AG04450 (cell line): ENCODE measurements around the gene FURIN. TPM values are rescaled to one million over a fixed set of nuclear protein-coding genes. Genes with fewer than 3 reads are reported as not detected.

ENCODE experiments used
- CTCF ChIA-PET: fragments of 300-600, 350-600 bp; formaldehyde crosslinking; extraction: SDS; loops from one replicate; lab custom pipeline; 2022; ENCODE audit warnings: antibody characterized with exemption, inconsistent platforms; lab: Charles Lee
- POLR2A ChIA-PET: fragments of 350-600 bp; formaldehyde crosslinking; extraction: SDS; loops from one replicate; lab custom pipeline; 2021; ENCODE audit warnings: antibody characterized with exemption, inconsistent platforms; lab: Yijun Ruan, JAX
- DNase-seq: peaks from one replicate; pipeline ENCODE4 v3.0.0-alpha.2; 2011; ENCODE audit warnings: low read depth, low spot score
- H3K27ac ChIP-seq: one replicate; pipeline ENCODE4 v1.5.1; 2012; ENCODE audit warnings: low read depth, low read length, control low read depth
- H3K27me3 ChIP-seq: one replicate; pipeline ENCODE4 v1.6.0; 2012; ENCODE audit warnings: low read length; ENCODE audit not compliant: control insufficient read depth, insufficient read depth
- H3K4me3 ChIP-seq: 2 replicates; pipeline ENCODE4 v1.5.1; 2011; ENCODE audit warnings: mild to moderate bottlenecking, low read depth, low read length, control low read depth
- H3K9me3 ChIP-seq: 2 replicates; pipeline ENCODE4 v1.5.1; 2012; ENCODE audit warnings: low read length; ENCODE audit not compliant: control insufficient read depth, insufficient read depth
- CTCF ChIP-seq: IDR thresholded peaks from 2 replicates; pipeline ENCODE4 v1.5.1; 2011; ENCODE audit warnings: low read depth, low read length, control low read depth, inconsistent platforms
- polyA plus RNA-seq: library from polyadenylated mRNA; depleted of rRNA; stranded (reverse); fragments of >200 nt; gene quantifications from 2 replicates; pipeline ENCODE4 v1.2.3, GENCODE V29; 2011

Gene FURIN
- polyA plus RNA-seq, 1 experiment = 14.0 TPM

DNA sequence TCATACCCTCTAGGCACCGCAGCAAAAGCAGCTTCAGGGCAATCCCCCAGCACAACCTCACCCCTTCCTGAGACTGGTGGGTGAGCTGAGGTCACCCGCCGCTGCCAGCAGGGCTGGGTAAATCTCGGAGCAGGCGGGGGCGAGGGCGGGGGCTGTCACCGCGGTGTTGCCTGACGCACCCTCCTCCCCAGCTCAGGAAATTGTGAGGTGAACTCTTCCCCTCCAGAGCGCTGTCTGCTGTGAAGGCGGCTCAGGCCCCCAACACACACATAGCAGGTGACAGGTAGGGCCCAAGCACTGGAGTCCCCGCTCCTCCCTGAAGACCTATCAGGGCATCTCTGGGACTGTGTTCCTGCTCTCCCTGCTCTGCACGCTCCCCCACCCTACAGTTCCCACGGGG, 30.2 kb upstream of the FURIN start:
- TF ChIP-seq CTCF = no peak
- Histone ChIP-seq H3K9me3 (no peaks in the 10 kb centered on the region; the same call in 1 of the 2 replicates), H3K27me3 (peaks cover 6% of the 10 kb centered on the region), H3K4me3 (no peak overlapping the region), H3K27ac (no peak overlapping the region)
- no peak for DNase-seq
- ChIA-PET CTCF (interaction anchor here (0.6 kb wide), 1 partner anchor 68 kb away, joined by 4 read pairs; no protein-coding TSS in a partner anchor), POLR2A (no interaction called here)

DNA sequence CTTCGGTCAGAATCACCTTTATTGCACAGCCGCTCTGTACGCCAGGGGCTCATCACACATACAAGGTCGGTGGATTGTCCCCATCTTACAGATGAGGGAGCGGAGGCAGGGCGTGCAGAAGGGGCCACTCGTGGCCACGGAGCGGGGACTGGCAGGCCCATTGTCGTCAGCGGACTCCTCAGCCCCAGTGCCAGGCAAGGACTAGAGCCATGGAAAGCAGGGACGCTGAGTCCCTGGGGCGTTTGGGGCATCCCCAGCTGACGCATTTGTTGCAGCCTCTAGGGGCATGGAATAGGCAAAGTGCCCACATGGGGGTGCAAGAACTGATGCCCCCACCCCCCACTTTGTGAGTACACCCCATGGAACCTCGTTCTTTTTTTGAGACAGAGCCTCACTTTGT, 29.8 kb upstream of the FURIN start:
- Histone ChIP-seq H3K9me3 (no peaks in the 10 kb centered on the region; the same call in 1 of the 2 replicates), H3K4me3 (no peak overlapping the region), H3K27me3 (peaks cover 6% of the 10 kb centered on the region), H3K27ac (no peak overlapping the region)
- no peak for DNase-seq
- ChIA-PET CTCF (interaction anchor here (0.6 kb wide), 1 partner anchor 69 kb away, joined by 4 read pairs; no protein-coding TSS in a partner anchor), POLR2A (no interaction called here)
- no peak for TF ChIP-seq CTCF

- no peak for DNase-seq
- CTCF ChIA-PET = no interaction called here
- no peaks in the 10 kb centered on the region; the same call in 1 of the 2 replicates for H3K9me3 ChIP-seq
- H3K27me3 ChIP-seq = peaks cover 6% of the 10 kb centered on the region
- H3K27ac ChIP-seq = no peak overlapping the region
- no peak overlapping the region for H3K4me3 ChIP-seq
- TF ChIP-seq CTCF = no peak
- POLR2A ChIA-PET = no interaction called here
Observed at GRCh38 chr15:90839187-90840071, 29.0 kb upstream of the FURIN start.

DNA sequence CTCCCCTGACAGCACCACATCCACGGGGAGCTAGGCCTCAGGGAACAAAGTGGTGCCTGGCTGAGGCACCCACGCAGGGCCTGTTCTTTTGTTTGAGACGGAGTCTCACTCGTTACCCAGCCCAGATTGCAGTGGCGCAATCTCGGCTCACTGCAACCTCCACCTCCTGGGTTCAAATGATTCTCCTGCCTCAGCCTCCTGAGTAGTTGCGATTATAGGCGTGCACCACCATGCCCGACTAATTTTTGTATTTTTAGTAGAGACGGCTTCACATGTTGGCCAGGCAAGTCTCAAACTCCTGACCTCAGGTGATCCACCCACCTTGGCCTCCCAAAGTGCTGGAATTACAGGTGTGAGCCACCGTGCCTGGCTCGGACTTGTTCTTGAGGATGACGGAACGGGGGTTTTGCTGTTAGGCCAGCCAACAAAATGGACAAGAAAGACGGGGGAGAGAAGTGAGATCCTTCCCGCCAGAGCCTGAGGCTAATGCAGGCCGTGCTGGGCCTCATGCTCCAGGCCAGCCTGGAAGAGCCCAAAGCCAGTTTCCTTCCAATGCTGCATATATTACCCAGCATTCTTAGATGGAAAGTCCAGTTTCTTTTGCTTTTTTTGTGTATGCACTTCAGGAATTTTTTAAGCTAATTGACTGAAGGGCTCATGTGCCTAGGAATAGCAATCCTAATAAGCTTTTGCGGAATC, 28.1 kb upstream of the FURIN start:
- no peak overlapping the region for H3K27ac ChIP-seq
- DNase-seq = no peak
- peaks cover 3% of the 10 kb centered on the region for H3K27me3 ChIP-seq
- H3K4me3 ChIP-seq = no peak overlapping the region
- no peaks in the 10 kb centered on the region; the same call in 1 of the 2 replicates for H3K9me3 ChIP-seq
- no peak for TF ChIP-seq CTCF
- ChIA-PET CTCF (no interaction called here), POLR2A (no interaction called here)
